Stomach (tissue), 9 donors: ENCODE data around the gene REC114. TPM values are rescaled to one million over a fixed set of nuclear protein-coding genes. Genes with fewer than 3 reads are reported as not detected.
A peak's percentile ranks its signal among the peaks of the same experiment; 100 is the strongest.

Experiments
- DNase-seq, 2 donors: peaks; one replicate each; pipeline versions ENCODE4 v3.0.0 to v3.0.0-alpha.2; 2013 to 2019
- H3K27ac ChIP-seq, 5 donors: fragments of 200-600 bp in 4 of 5; sonication (generic) in 4 of 5; one replicate each; pipeline ENCODE4 v1.5.1; 2013 to 2019; ENCODE audit warnings: mild to moderate bottlenecking in 1 of 5, moderate library complexity in 1 of 5
- H3K27me3 ChIP-seq, 3 donors: fragments of 200-600 bp; sonication (generic); one replicate each; pipeline ENCODE4 v1.5.1; 2017 to 2019; ENCODE audit warnings: mixed run types in 1 of 3
- H3K36me3 ChIP-seq, 4 donors: fragments of 200-600 bp; sonication (generic); 1 replicate in 3 of 4; 2 replicates in 1 of 4; pipeline ENCODE4 v1.5.1; 2016 to 2019
- H3K4me1 ChIP-seq, 4 donors: fragments of 200-600 bp; sonication (generic); one replicate each; pipeline ENCODE4 v1.5.1; 2016 to 2019
- H3K4me3 ChIP-seq, 4 donors: fragments of 200-600 bp; sonication (generic) in 3 of 4; one replicate each; pipeline ENCODE4 v1.5.1; 2016 to 2019; ENCODE audit warnings: mild to moderate bottlenecking in 1 of 4
- H3K9me3 ChIP-seq, 4 donors: fragments of 200-600 bp; sonication (generic); one replicate each; pipeline ENCODE4 v1.5.1; 2016 to 2019
- CTCF ChIP-seq, 7 experiments: fragments of 450-650 bp in 4 of 7; fragments of 200-600 bp in 3 of 7; sonication (generic) in 3 of 7; IDR thresholded peaks; one replicate each; pipeline ENCODE4 v1.5.1; 2016 to 2019; ENCODE audit warnings: antibody characterized with exemption in 7 of 7, control low read depth in 2 of 7, mild to moderate bottlenecking in 1 of 7
- EP300 ChIP-seq: sonication (generic); formaldehyde crosslinking; IDR thresholded peaks from one replicate; pipeline ENCODE4 v1.6.1; 2017; ENCODE audit warnings: antibody characterized with exemption
- POLR2A ChIP-seq, 4 donors: fragments of 450-650 bp; IDR thresholded peaks; one replicate each; pipeline ENCODE4 v1.6.1; 2016; ENCODE audit warnings: antibody characterized with exemption in 4 of 4, control low read depth in 2 of 4, mild to moderate bottlenecking in 1 of 4, moderate library complexity in 1 of 4
- POLR2AphosphoS5 ChIP-seq, 3 donors: sonication (generic); formaldehyde crosslinking; IDR thresholded peaks; one replicate each; pipeline ENCODE4 v1.6.1; 2016; ENCODE audit warnings: antibody characterized with exemption in 3 of 3
- WGBS, 5 donors: extraction: QIAGEN DNeasy Blood & Tissue Kit in 3 of 5; methylation state at CpG; one replicate each; pipeline versions ENCODE4 v1.1.5 to v1.1.7; 2013 to 2018; 5-methylcytosine and 5-hydroxymethylcytosine counted together
- intact Hi-C: fragments of 100-400 bp; cut with DNase I; formaldehyde crosslinking; loops from one replicate; pipeline ENCODE4 v1.15.1; 2023; ENCODE audit warnings: low total_unique reads
- polyA plus RNA-seq, 3 donors: library from polyadenylated mRNA; stranded (reverse); fragments of 200-250 nt; gene quantifications; one replicate each; pipeline ENCODE4 v1.2.3, GENCODE V29; 2013
- total RNA-seq, 5 donors: library from RNA; depleted of rRNA; stranded (reverse); fragments of >200 nt; gene quantifications; one replicate each; pipeline versions ENCODE4 v1.1.0 to v1.2.3, GENCODE V29; 2014 to 2016
- donor health status: healthy with polysubstance abuse.
- donor health status: Bipolar disorder and iron deficiency.
- donor health status: healthy.

REC114 gene
- total and polyA plus RNA-seq, 8 donors, result not detected

GRCh38 chr15:73607843-73608242 is 164.9 kb downstream of the REC114 start:
- no peaks in the 10 kb centered on the region for H3K9me3 ChIP-seq
- WGBS, 5 donors, result 45 to 65% (median 56%) methylated on average over 1 of the region's 1 CpG
- H3K4me1 ChIP-seq, result peaks cover 22 to 91% (median 56%) of the 10 kb centered on the region in 4 donors
- DNase-seq, result no peak
- TF ChIP-seq POLR2A (IDR thresholded peaks at IDR 0.05), result no peak
- TF ChIP-seq EP300, result no peak
- no peak for TF ChIP-seq POLR2AphosphoS5 (IDR thresholded peaks at IDR 0.05)
- TF ChIP-seq CTCF (IDR thresholded peaks at IDR 0.05), result no peak
- peaks cover 0 to 3% (median 0%) of the 10 kb centered on the region in 4 donors for H3K36me3 ChIP-seq
- intact Hi-C loops, result no loop called here
- no peak overlapping the region for H3K4me3 ChIP-seq
- H3K27me3 ChIP-seq, result no peaks in the 10 kb centered on the region
- H3K27ac ChIP-seq, result peak overlapping the region in 2 of 5 donors; percentile 17 to 54

- no peak for DNase-seq
- no peak overlapping the region for H3K4me3 ChIP-seq
- WGBS, 5 donors, result 63 to 76% (median 68%) methylated on average over 1 of the region's 1 CpG
- peak overlapping the region in 3 of 5 donors; percentile 17 to 54 (median 30) for H3K27ac ChIP-seq
- intact Hi-C loops, result no loop called here
- no peaks in the 10 kb centered on the region for H3K27me3 ChIP-seq
- H3K9me3 ChIP-seq, result no peaks in the 10 kb centered on the region
- H3K36me3 ChIP-seq, result peaks cover 0 to 3% (median 0%) of the 10 kb centered on the region in 4 donors
- H3K4me1 ChIP-seq, result peaks cover 20 to 91% (median 53%) of the 10 kb centered on the region in 4 donors
- no peak for TF ChIP-seq POLR2A (IDR thresholded peaks at IDR 0.05)
- TF ChIP-seq CTCF (IDR thresholded peaks at IDR 0.05), result no peak
- no peak for TF ChIP-seq EP300
- TF ChIP-seq POLR2AphosphoS5 (IDR thresholded peaks at IDR 0.05), result no peak
These were observed 165.5 kb downstream of the REC114 start for GRCh38 chr15:73608475-73608874.

- Histone ChIP-seq H3K9me3 (no peaks in the 10 kb centered on the region), H3K27ac (peak overlapping the region in 2 of 5 donors; percentile 30 to 54), H3K36me3 (peaks cover 0 to 3% (median 0%) of the 10 kb centered on the region in 4 donors), H3K4me3 (no peak overlapping the region), H3K4me1 (peaks cover 20 to 88% (median 52%) of the 10 kb centered on the region in 4 donors), H3K27me3 (no peaks in the 10 kb centered on the region)
- 63 to 71% (median 67%) methylated on average over 2 of the region's 2 CpGs for WGBS, 5 donors
- intact Hi-C loops, result no loop called here
- no peak for DNase-seq
- TF ChIP-seq POLR2AphosphoS5 (IDR thresholded peaks at IDR 0.05), result no peak
- no peak for TF ChIP-seq CTCF (IDR thresholded peaks at IDR 0.05)
- TF ChIP-seq EP300, result no peak
- no peak for TF ChIP-seq POLR2A (IDR thresholded peaks at IDR 0.05)
These were observed 166.0 kb downstream of the REC114 start for GRCh38 chr15:73608941-73609340.

Other genes starting within 250 kb of the REC114 start
- 1 to 10 TPM in 1 of 5 donors, under 1 TPM in 2, not detected in 2; 0.18 to 1.7 (median 0.45) TPM for gene HCN4, start 74.2 kb upstream of the REC114 start, total RNA-seq
- under 1 TPM in 2 of 3 donors, not detected in 1; 0.03 to 0.06 TPM for gene HCN4, start 74.2 kb upstream of the REC114 start, polyA plus RNA-seq
- gene NPTN, start 190.2 kb downstream of the REC114 start, total RNA-seq, result 100 to 1,000 TPM in 4 of 5 donors, 10 to 100 TPM in 1; 58.8 to 228 (median 127) TPM
- 10 to 100 TPM; 41.4 to 73.4 (median 45.5) TPM for gene NPTN, start 190.2 kb downstream of the REC114 start, polyA plus RNA-seq
- 100 to 1,000 TPM in 1 of 5 donors, 10 to 100 TPM in 4; 24.4 to 185 (median 34.4) TPM for gene CD276, start 241.2 kb downstream of the REC114 start, total RNA-seq
- gene CD276, start 241.2 kb downstream of the REC114 start, polyA plus RNA-seq, result 10 to 100 TPM; 10.4 to 33.9 (median 19.3) TPM